Measurements from ENCODE around the gene NACAD.

DNA sequence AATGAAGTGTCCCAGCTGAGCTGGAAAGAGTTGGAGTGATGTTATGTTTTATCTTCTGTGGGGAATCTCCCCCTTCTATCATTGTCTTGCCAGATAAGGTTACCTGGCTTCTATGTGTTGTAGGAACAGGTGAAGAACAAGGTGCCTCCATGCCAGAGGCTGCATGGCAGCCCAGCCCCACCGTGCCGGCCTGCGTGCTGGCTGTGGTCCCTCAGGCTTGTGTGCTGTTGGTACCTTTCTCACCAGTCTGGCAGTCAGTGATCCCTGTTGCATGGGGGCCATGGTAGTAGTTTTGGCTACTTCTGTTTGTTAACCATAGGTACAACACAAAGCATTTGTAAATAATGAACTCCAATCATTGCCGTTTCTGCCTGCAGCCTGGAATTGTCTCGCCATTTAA is 50.9 kb downstream of the NACAD start:
- TF ChIP-seq, protein P1, sequence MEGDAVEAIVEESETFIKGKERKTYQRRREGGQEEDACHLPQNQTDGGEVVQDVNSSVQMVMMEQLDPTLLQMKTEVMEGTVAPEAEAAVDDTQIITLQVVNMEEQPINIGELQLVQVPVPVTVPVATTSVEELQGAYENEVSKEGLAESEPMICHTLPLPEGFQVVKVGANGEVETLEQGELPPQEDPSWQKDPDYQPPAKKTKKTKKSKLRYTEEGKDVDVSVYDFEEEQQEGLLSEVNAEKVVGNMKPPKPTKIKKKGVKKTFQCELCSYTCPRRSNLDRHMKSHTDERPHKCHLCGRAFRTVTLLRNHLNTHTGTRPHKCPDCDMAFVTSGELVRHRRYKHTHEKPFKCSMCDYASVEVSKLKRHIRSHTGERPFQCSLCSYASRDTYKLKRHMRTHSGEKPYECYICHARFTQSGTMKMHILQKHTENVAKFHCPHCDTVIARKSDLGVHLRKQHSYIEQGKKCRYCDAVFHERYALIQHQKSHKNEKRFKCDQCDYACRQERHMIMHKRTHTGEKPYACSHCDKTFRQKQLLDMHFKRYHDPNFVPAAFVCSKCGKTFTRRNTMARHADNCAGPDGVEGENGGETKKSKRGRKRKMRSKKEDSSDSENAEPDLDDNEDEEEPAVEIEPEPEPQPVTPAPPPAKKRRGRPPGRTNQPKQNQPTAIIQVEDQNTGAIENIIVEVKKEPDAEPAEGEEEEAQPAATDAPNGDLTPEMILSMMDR (conservative IDR thresholded peaks at IDR 0.05; ENCODE audit: low read depth, low read length): no peak
- TF ChIP-seq, protein P2, sequence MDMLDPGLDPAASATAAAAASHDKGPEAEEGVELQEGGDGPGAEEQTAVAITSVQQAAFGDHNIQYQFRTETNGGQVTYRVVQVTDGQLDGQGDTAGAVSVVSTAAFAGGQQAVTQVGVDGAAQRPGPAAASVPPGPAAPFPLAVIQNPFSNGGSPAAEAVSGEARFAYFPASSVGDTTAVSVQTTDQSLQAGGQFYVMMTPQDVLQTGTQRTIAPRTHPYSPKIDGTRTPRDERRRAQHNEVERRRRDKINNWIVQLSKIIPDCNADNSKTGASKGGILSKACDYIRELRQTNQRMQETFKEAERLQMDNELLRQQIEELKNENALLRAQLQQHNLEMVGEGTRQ (IDR thresholded peaks at IDR 0.05; ENCODE audit: low read depth, low read length): no peak
- TF ChIP-seq POLR2A (IDR thresholded peaks at IDR 0.05; ENCODE audit: low read depth, low read length): no peak
- TF ChIP-seq FOS (IDR thresholded peaks at IDR 0.05; ENCODE audit: low read depth, low read length): no peak
- TF ChIP-seq BHLHE40 (IDR thresholded peaks at IDR 0.05; ENCODE audit: low read depth, low read length): no peak
- no peak for TF ChIP-seq MAFK (IDR thresholded peaks at IDR 0.05; ENCODE audit: low read depth, low read length)
- TF ChIP-seq CEBPB (IDR thresholded peaks at IDR 0.05; ENCODE audit: low read depth, low read length): no peak
